Fibroblast of the aortic adventitia (primary cell): ENCODE results near the gene LFNG. TPM values are rescaled to one million over a fixed set of nuclear protein-coding genes. Genes with fewer than 3 reads are reported as not detected.

ENCODE experiments used
- DNase-seq: peaks from one replicate; pipeline ENCODE4 v3.0.0-alpha.2; 2010; ENCODE audit warnings: low read depth
- H3K4me3 ChIP-seq: 2 replicates; pipeline ENCODE4 v1.5.1; 2011; ENCODE audit warnings: low read depth, mild to moderate bottlenecking, control low read depth, low read length, moderate library complexity
- CTCF ChIP-seq: IDR thresholded peaks from 2 replicates; pipeline ENCODE4 v1.5.1; 2011; ENCODE audit warnings: mild to moderate bottlenecking, low read length, control low read depth, inconsistent platforms; ENCODE audit not compliant: insufficient read depth
- total RNA-seq: library from RNA; depleted of rRNA; stranded (reverse); fragments of >200 nt; gene quantifications from 2 replicates; pipeline ENCODE4 v1.2.3, GENCODE V29; 2012; ENCODE audit warnings: low replicate concordance

LFNG gene
- total RNA-seq, 1 donor: 0.72 TPM

GRCh38 chr7:2507917-2508306 is 11.7 kb upstream of the LFNG start:
- no peak overlapping the region for H3K4me3 ChIP-seq
- TF ChIP-seq CTCF: no peak
- DNase-seq: no peak

- H3K4me3 ChIP-seq: no peak overlapping the region
- TF ChIP-seq CTCF: no peak
- no peak for DNase-seq
Observed at GRCh38 chr7:2508327-2509215, 11.0 kb upstream of the LFNG start.

- H3K4me3 ChIP-seq: no peak overlapping the region
- no peak for TF ChIP-seq CTCF
- no peak for DNase-seq
Observed at GRCh38 chr7:2509298-2509906, 10.2 kb upstream of the LFNG start.

GRCh38 chr7:2510130-2510776 is 9.3 kb upstream of the LFNG start:
- H3K4me3 ChIP-seq: no peak overlapping the region
- DNase-seq: no peak
- no peak for TF ChIP-seq CTCF

GRCh38 chr7:2510909-2511768 is 8.4 kb upstream of the LFNG start:
- no peak for TF ChIP-seq CTCF

GRCh38 chr7:2511769-2512168 is 7.8 kb upstream of the LFNG start:
- no peak for TF ChIP-seq CTCF
- no peak overlapping the region for H3K4me3 ChIP-seq
- no peak for DNase-seq

More at GRCh38 chr7:2510909-2511768, 8.4 kb upstream of the LFNG start:
- no peak overlapping the region for H3K4me3 ChIP-seq
- no peak for DNase-seq
